Measurements from ENCODE around the gene TMEM178A. TPM values are rescaled to one million over a fixed set of nuclear protein-coding genes. Genes with fewer than 3 reads are reported as not detected.

The TMEM178A gene
- total and polyA plus RNA-seq, 2 of the 4 experiments (the other 2 are of a cell fraction): 0.18 to 1.8 TPM

GRCh38 chr2:39621596-39621995, 44.1 kb upstream of the TMEM178A start:
- no peak for ATAC-seq (ENCODE audit: low read depth)
- POLR2A ChIA-PET (ENCODE audit: unreplicated experiment): interaction anchor here (0.6 kb wide), 1 partner anchor 36 kb away, joined by 5 read pairs; no protein-coding TSS in a partner anchor

More at GRCh38 chr2:39621596-39621995, 44.1 kb upstream of the TMEM178A start:
- Histone ChIP-seq H3K9ac (ENCODE audit: low read depth, low read length) (no peak overlapping the region), H3K23ac (ENCODE audit: low read depth, low read length) (no peak overlapping the region), H4K20me1 (ENCODE audit: insufficient read depth, low read length) (no peaks in the 10 kb centered on the region), H2AK5ac (ENCODE audit: low read depth, low read length) (no peak overlapping the region), H4K8ac (ENCODE audit: low read depth in 2 of 2, low read length in 2 of 2) (no peak overlapping the region), H4K5ac (ENCODE audit: low read depth, low read length) (no peak overlapping the region), H3K79me1 (ENCODE audit: low read depth in 1 of 2, low read length in 2 of 2) (no peaks in the 10 kb centered on the region), H3K36me3 (ENCODE audit: control insufficient read depth, insufficient read depth, low read length) (no peaks in the 10 kb centered on the region), H3K4me3 (ENCODE audit: insufficient read depth, low read depth, low read length) (no peak overlapping the region), H3K4me1 (ENCODE audit: control insufficient read depth, insufficient read depth, low read length) (peaks cover 4% of the 10 kb centered on the region; the same call in 1 of the 2 replicates), H4K91ac (ENCODE audit: insufficient read depth, low read depth, low read length) (no peak overlapping the region), H2BK15ac (ENCODE audit: low read depth, low read length) (no peak overlapping the region), H3K27me3 (ENCODE audit: control insufficient read depth, insufficient read depth, low read length) (peaks cover 3% of the 10 kb centered on the region), H3K4me2 (ENCODE audit: low read depth, low read length) (no peak overlapping the region), H2BK20ac (ENCODE audit: low read depth, low read length) (no peak overlapping the region; the same call in 1 of the 2 replicates), H3K27ac (ENCODE audit: insufficient read depth, low read length) (no peak overlapping the region), H2BK120ac (ENCODE audit: low read depth, low read length) (no peak overlapping the region), H2AFZ (replicated peaks; ENCODE audit: low read length, poor library complexity) (no peak overlapping the region), H3K18ac (ENCODE audit: low read depth, low read length) (no peak overlapping the region), H3K9me1 (ENCODE audit: insufficient read depth, low read length) (peaks cover 11% of the 10 kb centered on the region), H2AK9ac (replicated peaks; ENCODE audit: low read depth, low read length, poor library complexity) (no peak overlapping the region), H3K56ac (ENCODE audit: extremely low read depth, insufficient read depth, low read length) (no peak overlapping the region), H3K14ac (replicated peaks; ENCODE audit: low read depth, low read length) (no peak overlapping the region), H3K4ac (ENCODE audit: low read depth, low read length) (no peak overlapping the region), H2BK5ac (ENCODE audit: low read depth, low read length, poor library complexity, severe bottlenecking) (no peak overlapping the region), H3K9me3 (ENCODE audit: control insufficient read depth, insufficient read depth, low read length) (no peaks in the 10 kb centered on the region)
- CTCF ChIA-PET: interaction anchor here (0.7 to 1.0 kb wide), 2 partner anchors 9 to 1057 kb away, joined by 3 read pairs; no protein-coding TSS in a partner anchor
- intact Hi-C loops (cut with micrococcal nuclease): no loop called here
- TF ChIP-seq RCOR1 (IDR thresholded peaks at IDR 0.05; ENCODE audit: insufficient replicate concordance, low read length) (no peak), MXI1 (IDR thresholded peaks at IDR 0.05; ENCODE audit: borderline replicate concordance, low read depth, low read length) (no peak), ELK1 (IDR thresholded peaks at IDR 0.05; ENCODE audit: borderline replicate concordance, low read depth, low read length) (no peak), POLR2A (IDR thresholded peaks at IDR 0.05; ENCODE audit: low read depth, low read length) (no peak), BHLHE40 (IDR thresholded peaks at IDR 0.05; ENCODE audit: low read depth, low read length) (no peak), FOS (IDR thresholded peaks at IDR 0.05; ENCODE audit: low read depth, low read length) (no peak), MAFK (IDR thresholded peaks at IDR 0.05; ENCODE audit: low read depth, low read length) (no peak), CHD1 (IDR thresholded peaks at IDR 0.05; ENCODE audit: low read depth, low read length) (no peak), NFE2L2 (IDR thresholded peaks at IDR 0.05; ENCODE audit: low read depth, low read length) (no peak), RAD21 (IDR thresholded peaks at IDR 0.05; ENCODE audit: low read length) (no peak), RFX5 (IDR thresholded peaks at IDR 0.05; ENCODE audit: low read depth, low read length) (no peak), CEBPB (IDR thresholded peaks at IDR 0.05; ENCODE audit: low read depth, low read length) (no peak), CTCF (conservative IDR thresholded peaks at IDR 0.05; ENCODE audit: low read depth, low read length) (no peak), SMC3 (IDR thresholded peaks at IDR 0.05; ENCODE audit: low read depth, low read length) (no peak), MAZ (IDR thresholded peaks at IDR 0.05; ENCODE audit: borderline replicate concordance, low read depth, low read length) (no peak)
- TF ChIP-seq, protein P1, sequence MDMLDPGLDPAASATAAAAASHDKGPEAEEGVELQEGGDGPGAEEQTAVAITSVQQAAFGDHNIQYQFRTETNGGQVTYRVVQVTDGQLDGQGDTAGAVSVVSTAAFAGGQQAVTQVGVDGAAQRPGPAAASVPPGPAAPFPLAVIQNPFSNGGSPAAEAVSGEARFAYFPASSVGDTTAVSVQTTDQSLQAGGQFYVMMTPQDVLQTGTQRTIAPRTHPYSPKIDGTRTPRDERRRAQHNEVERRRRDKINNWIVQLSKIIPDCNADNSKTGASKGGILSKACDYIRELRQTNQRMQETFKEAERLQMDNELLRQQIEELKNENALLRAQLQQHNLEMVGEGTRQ (IDR thresholded peaks at IDR 0.05; ENCODE audit: low read depth, low read length): no peak
- dilution Hi-C loops (cut with HindIII; ENCODE audit: low sequenced_read_pairs, unreplicated experiment): no loop called here
- DNase-seq: no peak
- in situ Hi-C loops (cut with MboI; ENCODE audit: low sequenced_read_pairs): no loop called here
- no TSS peak for BruUV-seq (replicated peaks)
- no CpG with 5 or more reads among the region's 2 CpGs for WGBS, 2 experiments (ENCODE audit: extremely low coverage in 2 of 2, insufficient read length in 1 of 2)

Measured in IMR-90 (cell line).